Karpas-422 (cell line): ENCODE results near the gene GFAP. TPM values are rescaled to one million over a fixed set of nuclear protein-coding genes. Genes with fewer than 3 reads are reported as not detected.

Source experiments
- DNase-seq: peaks from one replicate; pipeline ENCODE4 v3.0.0-alpha.2; 2015
- H2AFZ ChIP-seq: fragments of 200-600 bp; sonication (generic); 2 replicates; pipeline ENCODE4 v1.6.1; 2014; ENCODE audit warnings: antibody characterized with exemption, low read length, mixed read lengths
- H3K27ac ChIP-seq: fragments of 200-600 bp; sonication (generic); 2 replicates; pipeline ENCODE4 v1.5.1; 2014; ENCODE audit warnings: mild to moderate bottlenecking, low read length, moderate library complexity
- H3K27me3 ChIP-seq: fragments of 200-600 bp; sonication (generic); 2 replicates; pipeline ENCODE4 v1.6.1; 2014; ENCODE audit warnings: low read length, mixed read lengths
- H3K36me3 ChIP-seq: fragments of 200-600 bp; sonication (generic); 2 replicates; pipeline ENCODE4 v1.6.1; 2014; ENCODE audit warnings: low read length, mixed read lengths; ENCODE audit not compliant: insufficient read depth
- H3K4me1 ChIP-seq: fragments of 200-600 bp; sonication (generic); 2 replicates; pipeline ENCODE4 v1.6.1; 2014; ENCODE audit warnings: mild to moderate bottlenecking, low read length, mixed read lengths
- H3K4me2 ChIP-seq: fragments of 200-600 bp; sonication (generic); 2 replicates; pipeline ENCODE4 v1.6.1; 2014; ENCODE audit warnings: low read length, low read depth, mild to moderate bottlenecking; ENCODE audit not compliant: poor library complexity, severe bottlenecking
- H3K4me3 ChIP-seq: fragments of 200-600 bp; sonication (generic); 2 replicates; pipeline ENCODE4 v1.5.1; 2014; ENCODE audit warnings: mild to moderate bottlenecking, antibody characterized with exemption, low read length, mixed read lengths
- H3K79me2 ChIP-seq: fragments of 200-600 bp; sonication (generic); 2 replicates; pipeline ENCODE4 v1.6.1; 2014; ENCODE audit warnings: mild to moderate bottlenecking, low read length, mixed read lengths
- H3K9ac ChIP-seq: fragments of 200-600 bp; sonication (generic); 2 replicates; pipeline ENCODE4 v1.6.0; 2014; ENCODE audit warnings: low read length
- H3K9me2 ChIP-seq: fragments of 200-600 bp; sonication (generic), shearing (Covaris generic); replicated peaks from 2 replicates; pipeline ENCODE4 v1.6.0; 2014; ENCODE audit warnings: mild to moderate bottlenecking, low read length, moderate library complexity; ENCODE audit not compliant: insufficient read depth
- H3K9me3 ChIP-seq: fragments of 300-700, 200-600 bp; sonication (generic); 2 replicates; pipeline ENCODE4 v1.6.1; 2014; ENCODE audit warnings: low read length, mixed read lengths
- H4K20me1 ChIP-seq: fragments of 200-600 bp; sonication (generic); 2 replicates; pipeline ENCODE4 v1.6.1; 2014; ENCODE audit warnings: mild to moderate bottlenecking, antibody characterized with exemption, low read length, low read depth; ENCODE audit not compliant: insufficient read depth
- small RNA-seq: library from RNA; depleted of rRNA; stranded (forward); fragments of <200 nt; gene quantifications from one replicate; pipeline ENCODE3, GENCODE V24; 2014
- total RNA-seq: library from RNA; depleted of rRNA; stranded (reverse); fragments of >200 nt; shearing (Covaris generic); gene quantifications from 2 replicates; pipeline ENCODE4 v1.2.3, GENCODE V29; 2014; ENCODE audit warnings: low replicate concordance; rRNA removed

Gene GFAP
- total RNA-seq, 1 experiment from 2014 or later: not detected

- DNase-seq: no peak
- Histone ChIP-seq H3K27ac (no peak overlapping the region), H3K4me1 (no peaks in the 10 kb centered on the region), H3K79me2 (no peaks in the 10 kb centered on the region), H4K20me1 (0 out of 2 replicates have a peak, but pooled peaks cover 5% of the 10 kb centered on the region), H3K9me2 (no peaks in the 10 kb centered on the region), H3K27me3 (no peaks in the 10 kb centered on the region), H3K9me3 (no peaks in the 10 kb centered on the region), H3K9ac (no peak overlapping the region), H2AFZ (no peak overlapping the region), H3K36me3 (peaks cover 43% of the 10 kb centered on the region), H3K4me3 (no peak overlapping the region), H3K4me2 (no peak overlapping the region)
Measured at GRCh38 chr17:44862278-44862914, 52.9 kb downstream of the GFAP start.

DNA sequence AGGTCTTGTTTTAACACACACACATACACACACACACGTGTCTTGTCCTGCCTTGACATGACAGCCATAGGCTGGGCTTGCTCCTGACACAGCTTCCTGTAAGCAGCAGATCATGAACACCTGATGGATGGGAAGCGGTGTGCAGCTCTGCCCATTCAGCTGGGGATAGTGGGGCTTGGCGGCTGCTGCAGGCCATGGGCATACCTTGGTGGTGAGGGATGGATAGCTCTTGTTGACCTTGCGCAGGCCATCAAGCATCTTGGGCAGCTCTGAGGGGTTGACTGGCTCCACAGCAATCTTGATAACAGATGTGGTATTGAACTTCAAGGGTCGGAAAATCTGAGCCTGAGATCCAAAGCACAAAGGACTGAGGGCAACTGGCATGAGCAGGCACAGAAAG, 55.6 kb downstream of the GFAP start:
- no peak overlapping the region for H3K27ac ChIP-seq
- no peaks in the 10 kb centered on the region for H3K4me1 ChIP-seq
- H3K4me2 ChIP-seq: no peak overlapping the region

GRCh38 chr17:44854192-44854591, 61.1 kb downstream of the GFAP start:
- Histone ChIP-seq H4K20me1 (no peaks in the 10 kb centered on the region), H3K4me2 (no peak overlapping the region), H3K79me2 (no peaks in the 10 kb centered on the region), H3K4me1 (no peaks in the 10 kb centered on the region), H2AFZ (no peak overlapping the region), H3K9ac (no peak overlapping the region), H3K36me3 (peaks cover 44% of the 10 kb centered on the region; the same call in 1 of the 2 replicates), H3K4me3 (no peak overlapping the region), H3K9me2 (no peaks in the 10 kb centered on the region), H3K27me3 (no peaks in the 10 kb centered on the region), H3K27ac (no peak overlapping the region), H3K9me3 (no peaks in the 10 kb centered on the region)
- no peak for DNase-seq

More for the DNA sequence above, 55.6 kb downstream of the GFAP start:
- H3K9me2 ChIP-seq: no peaks in the 10 kb centered on the region
- DNase-seq: no peak
- no peak overlapping the region for H2AFZ ChIP-seq
- H3K9ac ChIP-seq: no peak overlapping the region
- no peaks in the 10 kb centered on the region for H3K27me3 ChIP-seq
- H3K79me2 ChIP-seq: no peaks in the 10 kb centered on the region
- peaks cover 52% of the 10 kb centered on the region for H3K36me3 ChIP-seq
- no peak overlapping the region for H3K4me3 ChIP-seq
- 0 out of 2 replicates have a peak, but pooled peaks cover 2% of the 10 kb centered on the region for H4K20me1 ChIP-seq
- no peaks in the 10 kb centered on the region for H3K9me3 ChIP-seq

Small RNAs within 50 kb of the gene (small RNA-seq; reads per million reads assigned to genes)
- gene CCDC103 (not detected), gene MIR6783 (0.12 reads per million), gene RN7SL405P (not detected)

Other genes with a start within 250 kb of the GFAP start
- 17.1 and 21.5 TPM in 2 replicates for gene CCDC43, start 225.7 kb downstream of the GFAP start, total RNA-seq
- gene DBF4B, start 206.8 kb downstream of the GFAP start, total RNA-seq: 11.6 and 16.2 TPM in 2 replicates
- gene ADAM11, start 156.5 kb downstream of the GFAP start, total RNA-seq: 1.3 and 1.7 TPM in 2 replicates
- 0.07 and 0.86 TPM in 2 replicates for gene GJC1, start 85.2 kb downstream of the GFAP start, total RNA-seq
- gene HIGD1B, start 67.6 kb downstream of the GFAP start, total RNA-seq: not detected in 2 replicates
- gene EFTUD2, start 16.1 kb downstream of the GFAP start, total RNA-seq: 80.2 and 97.5 TPM in 2 replicates
- gene KIF18B, start 32.3 kb upstream of the GFAP start, total RNA-seq: 8.5 and 11.8 TPM in 2 replicates
- not detected in 2 replicates for gene C1QL1, start 52.8 kb upstream of the GFAP start, total RNA-seq
- gene DCAKD, start 136.1 kb upstream of the GFAP start, total RNA-seq: 29.4 and 29.8 TPM in 2 replicates
- 48.5 and 53.2 TPM in 2 replicates for gene NMT1, start 145.8 kb upstream of the GFAP start, total RNA-seq
- 0.45 TPM in 1 of 2 replicates, not detected in the other for gene PLCD3, start 217.0 kb upstream of the GFAP start, total RNA-seq
- gene ACBD4, start 220.2 kb upstream of the GFAP start, total RNA-seq: 11.4 and 13.4 TPM in 2 replicates
- 3.5 and 3.7 TPM in 2 replicates for gene HEXIM1, start 233.0 kb upstream of the GFAP start, total RNA-seq
- 1.4 and 14.3 TPM in 2 replicates for gene HEXIM2, start 246.4 kb upstream of the GFAP start, total RNA-seq